ENCODE measurements around the gene LDHAL6B. TPM values are rescaled to one million over a fixed set of nuclear protein-coding genes. Genes with fewer than 3 reads are reported as not detected.

The LDHAL6B gene
- total RNA-seq, 1 donor from 2014 or later, result not detected

DNA sequence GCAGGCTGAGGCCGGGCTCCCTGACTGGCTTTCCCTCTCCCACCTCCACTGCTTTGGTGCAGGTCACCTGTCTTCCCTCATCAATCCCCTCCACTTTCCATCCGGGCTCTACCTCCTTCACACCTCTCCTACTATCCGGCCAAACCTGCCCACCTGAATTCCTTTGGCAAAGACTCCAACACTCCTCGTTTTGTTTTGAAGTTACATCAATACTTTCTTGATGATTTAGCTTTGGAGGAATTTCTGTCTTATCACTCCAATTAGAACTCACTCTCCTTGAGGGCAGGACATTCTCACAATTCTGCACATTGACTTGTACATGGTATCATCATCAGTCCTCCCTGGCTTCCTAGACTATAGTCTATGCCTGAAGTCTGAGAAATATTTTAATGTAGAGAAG lies 20.4 kb downstream of the LDHAL6B start:
- no peak overlapping the region for H3K4me3 ChIP-seq (ENCODE audit: insufficient read depth, low read depth, low read length)
- Mint-ChIP-seq H3K4me3 (ENCODE audit: unreplicated experiment) (no peak overlapping the region), H3K4me1 (ENCODE audit: low read depth, unreplicated experiment) (peaks cover 7% of the 10 kb centered on the region), H3K36me3 (ENCODE audit: low read depth, unreplicated experiment) (peaks cover 34% of the 10 kb centered on the region), H3K27me3 (ENCODE audit: low read depth, unreplicated experiment) (no peaks in the 10 kb centered on the region), H3K27ac (ENCODE audit: unreplicated experiment) (no peak overlapping the region), H3K9me3 (ENCODE audit: unreplicated experiment) (no peaks in the 10 kb centered on the region)
- peaks cover 2% of the 10 kb centered on the region for H4K20me1 ChIP-seq (ENCODE audit: insufficient read depth, low read length)
- FAIRE-seq (no peak), DNase-seq (ENCODE audit: low read depth) (no peak)
- H3K9ac ChIP-seq (ENCODE audit: low read length), result no peak overlapping the region
- H3K27me3 ChIP-seq (ENCODE audit: insufficient read depth, low read length), result no peaks in the 10 kb centered on the region
- TF ChIP-seq CTCF (IDR thresholded peaks at IDR 0.05; ENCODE audit: insufficient read depth, low read depth, low read length) (no peak), EZH2 (IDR thresholded peaks at IDR 0.05; ENCODE audit: insufficient read depth, low read length) (no peak)
- no peak overlapping the region for H3K27ac ChIP-seq (ENCODE audit: low read depth, low read length)
- peaks cover 27% of the 10 kb centered on the region for H3K36me3 ChIP-seq (ENCODE audit: insufficient read depth, low read length)
- H3K79me2 ChIP-seq (ENCODE audit: insufficient read depth, low read length), result no peaks in the 10 kb centered on the region
- peaks cover 10% of the 10 kb centered on the region for H3K4me1 ChIP-seq (ENCODE audit: insufficient read depth, low read length)
- no peaks in the 10 kb centered on the region for H3K9me3 ChIP-seq (ENCODE audit: insufficient read depth, low read depth, low read length)
- H2AFZ ChIP-seq (ENCODE audit: low read depth, low read length), result no peak overlapping the region
- no peak overlapping the region for H3K4me2 ChIP-seq (ENCODE audit: low read length)

DNA sequence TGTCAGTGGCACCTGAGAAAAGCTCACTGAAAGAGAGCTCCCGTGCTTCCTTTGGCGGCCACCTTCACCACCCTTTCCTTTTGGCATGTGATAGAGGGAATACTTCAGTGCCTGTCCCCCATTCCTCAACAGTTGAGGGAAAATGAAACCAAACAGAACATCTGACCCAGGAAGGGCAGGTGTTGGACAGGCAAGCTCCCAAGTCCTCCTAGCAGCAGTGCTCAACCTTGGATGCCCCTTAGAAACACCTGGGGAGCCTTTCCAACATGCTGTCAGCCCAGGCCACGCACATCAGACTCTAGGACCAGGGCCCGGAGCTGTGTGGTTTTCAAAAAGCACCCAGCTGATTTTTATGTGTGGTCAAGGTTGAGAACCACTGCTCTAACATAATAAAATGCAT lies 22.4 kb downstream of the LDHAL6B start:
- no peak for FAIRE-seq
- peaks cover 14% of the 10 kb centered on the region for H3K36me3 ChIP-seq (ENCODE audit: insufficient read depth, low read length)
- Mint-ChIP-seq H3K27ac (ENCODE audit: unreplicated experiment) (no peak overlapping the region), H3K9me3 (ENCODE audit: unreplicated experiment) (peaks cover 1% of the 10 kb centered on the region), H3K27me3 (ENCODE audit: low read depth, unreplicated experiment) (no peaks in the 10 kb centered on the region), H3K36me3 (ENCODE audit: low read depth, unreplicated experiment) (peaks cover 23% of the 10 kb centered on the region), H3K4me1 (ENCODE audit: low read depth, unreplicated experiment) (peaks cover 12% of the 10 kb centered on the region), H3K4me3 (ENCODE audit: unreplicated experiment) (no peak overlapping the region)
- no peaks in the 10 kb centered on the region for H3K27me3 ChIP-seq (ENCODE audit: insufficient read depth, low read length)
- H3K9me3 ChIP-seq (ENCODE audit: insufficient read depth, low read depth, low read length), result no peaks in the 10 kb centered on the region
- H3K79me2 ChIP-seq (ENCODE audit: insufficient read depth, low read length), result no peaks in the 10 kb centered on the region
- H3K9ac ChIP-seq (ENCODE audit: low read length), result no peak overlapping the region
- H3K4me2 ChIP-seq (ENCODE audit: low read length), result no peak overlapping the region
- TF ChIP-seq CTCF (IDR thresholded peaks at IDR 0.05; ENCODE audit: insufficient read depth, low read depth, low read length) (no peak), EZH2 (IDR thresholded peaks at IDR 0.05; ENCODE audit: insufficient read depth, low read length) (no peak)
- H3K4me3 ChIP-seq (ENCODE audit: insufficient read depth, low read depth, low read length), result no peak overlapping the region
- no peak overlapping the region for H2AFZ ChIP-seq (ENCODE audit: low read depth, low read length)
- H3K27ac ChIP-seq (ENCODE audit: low read depth, low read length), result no peak overlapping the region
- no peak for DNase-seq (ENCODE audit: low read depth)
- peaks cover 15% of the 10 kb centered on the region for H3K4me1 ChIP-seq (ENCODE audit: insufficient read depth, low read length)
- peaks cover 5% of the 10 kb centered on the region for H4K20me1 ChIP-seq (ENCODE audit: insufficient read depth, low read length)

- FAIRE-seq, result no peak
- H3K9ac ChIP-seq (ENCODE audit: low read length), result no peak overlapping the region
- peaks cover 22% of the 10 kb centered on the region for H3K36me3 Mint-ChIP-seq (ENCODE audit: low read depth, unreplicated experiment)
Observed at GRCh38 chr15:59229453-59229852, 22.8 kb downstream of the LDHAL6B start.

More at GRCh38 chr15:59229453-59229852, 22.8 kb downstream of the LDHAL6B start:
- no peaks in the 10 kb centered on the region for H3K27me3 ChIP-seq (ENCODE audit: insufficient read depth, low read length)
- no peak for DNase-seq (ENCODE audit: low read depth)
- H3K27ac ChIP-seq (ENCODE audit: low read depth, low read length), result no peak overlapping the region
- Mint-ChIP-seq H3K4me3 (ENCODE audit: unreplicated experiment) (no peak overlapping the region), H3K27me3 (ENCODE audit: low read depth, unreplicated experiment) (no peaks in the 10 kb centered on the region), H3K4me1 (ENCODE audit: low read depth, unreplicated experiment) (peaks cover 12% of the 10 kb centered on the region), H3K9me3 (ENCODE audit: unreplicated experiment) (peaks cover 1% of the 10 kb centered on the region), H3K27ac (ENCODE audit: unreplicated experiment) (no peak overlapping the region)
- H3K4me3 ChIP-seq (ENCODE audit: insufficient read depth, low read depth, low read length), result no peak overlapping the region
- no peaks in the 10 kb centered on the region for H3K79me2 ChIP-seq (ENCODE audit: insufficient read depth, low read length)
- no peak overlapping the region for H3K4me2 ChIP-seq (ENCODE audit: low read length)
- H2AFZ ChIP-seq (ENCODE audit: low read depth, low read length), result no peak overlapping the region
- peaks cover 14% of the 10 kb centered on the region for H3K36me3 ChIP-seq (ENCODE audit: insufficient read depth, low read length)
- H3K4me1 ChIP-seq (ENCODE audit: insufficient read depth, low read length), result peaks cover 15% of the 10 kb centered on the region
- peaks cover 5% of the 10 kb centered on the region for H4K20me1 ChIP-seq (ENCODE audit: insufficient read depth, low read length)
- no peaks in the 10 kb centered on the region for H3K9me3 ChIP-seq (ENCODE audit: insufficient read depth, low read depth, low read length)
- TF ChIP-seq EZH2 (IDR thresholded peaks at IDR 0.05; ENCODE audit: insufficient read depth, low read length) (no peak), CTCF (IDR thresholded peaks at IDR 0.05; ENCODE audit: insufficient read depth, low read depth, low read length) (no peak)
